ENCODE results near the gene LRRK1. TPM values are rescaled to one million over a fixed set of nuclear protein-coding genes. Genes with fewer than 3 reads are reported as not detected.

LRRK1 gene
- total RNA-seq, 1 donor from 2014 or later, result not detected

- peaks cover 22% of the 10 kb centered on the region for H3K4me1 Mint-ChIP-seq
- Histone ChIP-seq H3K4me2 (no peak overlapping the region), H3F3A (ENCODE audit: low read depth) (no peaks in the 10 kb centered on the region), H3K9ac (no peak overlapping the region), H3K4me1 (no peaks in the 10 kb centered on the region), H4K20me1 (ENCODE audit: low read depth) (no peaks in the 10 kb centered on the region), H2AFZ (replicated peaks) (no peak overlapping the region), H3K79me2 (ENCODE audit: low read depth) (no peaks in the 10 kb centered on the region), H3K36me3 (no peaks in the 10 kb centered on the region), H3K4me3 (no peak overlapping the region), H3K9me3 (ENCODE audit: low read depth) (no peaks in the 10 kb centered on the region), H3K27ac (no peak overlapping the region), H3K27me3 (no peaks in the 10 kb centered on the region)
- H3K27ac Mint-ChIP-seq, result no peak overlapping the region
- DNase-seq (ENCODE audit: low spot score), result no peak
- H3K4me3 Mint-ChIP-seq, result no peak overlapping the region
- TF ChIP-seq EZH2phosphoT487 (IDR thresholded peaks at IDR 0.05), result no peak
- TF ChIP-seq EZH2 (IDR thresholded peaks at IDR 0.05), result no peak
- TF ChIP-seq CTCF (IDR thresholded peaks at IDR 0.05), result no peak
- H3K27me3 Mint-ChIP-seq (ENCODE audit: insufficient read depth, low read depth), result peaks cover 2% of the 10 kb centered on the region
- peaks cover 8% of the 10 kb centered on the region for H3K9me3 Mint-ChIP-seq
- no peaks in the 10 kb centered on the region for H3K36me3 Mint-ChIP-seq
Observed at GRCh38 chr15:101026656-101027272, 107.6 kb downstream of the LRRK1 start.

DNA sequence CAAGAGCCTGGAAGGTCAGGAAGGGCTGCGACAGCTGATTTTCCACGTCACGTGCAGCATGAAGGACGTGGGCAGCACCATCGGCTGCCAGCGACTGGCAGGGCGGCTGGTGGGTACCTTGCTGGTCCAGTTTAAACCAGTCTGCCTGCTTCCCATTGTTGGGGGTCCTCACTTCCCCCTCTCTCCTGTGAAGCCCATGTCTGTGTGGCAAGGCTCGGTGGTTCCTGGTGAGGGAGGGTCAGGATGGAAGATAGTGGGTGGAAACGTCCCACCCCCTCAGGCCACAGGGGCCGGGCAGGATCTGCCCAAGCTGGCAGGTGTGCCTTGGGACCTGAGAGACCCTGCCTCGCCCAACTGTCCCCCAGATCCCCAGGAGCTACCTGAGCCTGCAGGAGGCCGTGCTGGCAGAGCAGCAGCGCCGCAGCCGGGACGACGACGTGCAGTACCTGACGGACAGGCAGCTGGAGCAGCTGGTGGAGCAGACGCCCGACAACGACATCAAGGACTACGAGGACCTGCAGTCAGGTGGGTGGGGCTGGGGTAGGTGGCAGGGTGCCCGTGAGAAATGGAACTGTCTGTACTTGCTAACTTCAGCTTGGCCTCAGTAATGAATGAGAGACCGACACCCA lies 108.2 kb downstream of the LRRK1 start:
- Mint-ChIP-seq H3K4me3 (peak overlapping the region; percentile 49), H3K36me3 (no peaks in the 10 kb centered on the region), H3K27ac (peak overlapping the region; percentile 44), H3K4me1 (peaks cover 22% of the 10 kb centered on the region), H3K9me3 (peaks cover 8% of the 10 kb centered on the region), H3K27me3 (ENCODE audit: insufficient read depth, low read depth) (peaks cover 2% of the 10 kb centered on the region)
- Histone ChIP-seq H3K27ac (no peak overlapping the region), H3K4me3 (no peak overlapping the region), H2AFZ (replicated peaks) (no peak overlapping the region), H3K79me2 (ENCODE audit: low read depth) (no peaks in the 10 kb centered on the region), H3F3A (ENCODE audit: low read depth) (no peaks in the 10 kb centered on the region), H3K9ac (no peak overlapping the region), H3K36me3 (no peaks in the 10 kb centered on the region), H4K20me1 (ENCODE audit: low read depth) (no peaks in the 10 kb centered on the region), H3K9me3 (ENCODE audit: low read depth) (no peaks in the 10 kb centered on the region), H3K4me1 (no peaks in the 10 kb centered on the region), H3K4me2 (no peak overlapping the region), H3K27me3 (no peaks in the 10 kb centered on the region)
- no peak for DNase-seq (ENCODE audit: low spot score)
- no peak for TF ChIP-seq CTCF (IDR thresholded peaks at IDR 0.05)
- no peak for TF ChIP-seq EZH2phosphoT487 (IDR thresholded peaks at IDR 0.05)
- no peak for TF ChIP-seq EZH2 (IDR thresholded peaks at IDR 0.05)

DNA sequence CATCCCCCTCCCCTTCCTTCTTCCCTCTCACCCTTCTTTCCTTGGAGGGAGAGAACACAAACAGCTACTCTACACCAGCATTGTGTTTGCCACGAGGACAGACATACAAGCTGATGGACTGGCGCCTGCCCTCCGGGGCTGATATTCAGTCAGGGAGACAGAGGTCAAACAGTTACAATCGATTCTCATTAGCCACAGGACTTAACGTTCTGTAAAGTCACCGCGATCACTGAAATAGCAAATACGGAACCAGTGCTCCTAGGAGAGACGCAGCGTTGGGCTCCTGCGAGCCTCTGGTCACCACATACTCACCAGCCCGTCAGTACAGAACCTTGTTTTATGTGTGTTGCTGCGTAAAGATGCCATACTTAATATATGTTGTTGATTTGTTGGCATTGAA lies 108.8 kb downstream of the LRRK1 start:
- no peak for DNase-seq (ENCODE audit: low spot score)
- no peaks in the 10 kb centered on the region for H3K27me3 ChIP-seq
- peaks cover 22% of the 10 kb centered on the region for H3K4me1 Mint-ChIP-seq
- H3K27me3 Mint-ChIP-seq (ENCODE audit: insufficient read depth, low read depth), result peaks cover 2% of the 10 kb centered on the region
- peaks cover 11% of the 10 kb centered on the region for H3K9me3 Mint-ChIP-seq
- H3K27ac ChIP-seq, result no peak overlapping the region
- H3K4me2 ChIP-seq, result no peak overlapping the region
- H3K4me3 ChIP-seq, result no peak overlapping the region
- H3F3A ChIP-seq (ENCODE audit: low read depth), result no peaks in the 10 kb centered on the region
- H3K9ac ChIP-seq, result no peak overlapping the region
- TF ChIP-seq CTCF (IDR thresholded peaks at IDR 0.05) (no peak), EZH2phosphoT487 (IDR thresholded peaks at IDR 0.05) (no peak), EZH2 (IDR thresholded peaks at IDR 0.05) (no peak)
- H3K36me3 Mint-ChIP-seq, result no peaks in the 10 kb centered on the region
- no peaks in the 10 kb centered on the region for H3K4me1 ChIP-seq
- H3K79me2 ChIP-seq (ENCODE audit: low read depth), result no peaks in the 10 kb centered on the region
- H3K9me3 ChIP-seq (ENCODE audit: low read depth), result no peaks in the 10 kb centered on the region
- no peaks in the 10 kb centered on the region for H3K36me3 ChIP-seq
- H4K20me1 ChIP-seq (ENCODE audit: low read depth), result no peaks in the 10 kb centered on the region
- H3K4me3 Mint-ChIP-seq, result peak overlapping the region; percentile 49
- no peak overlapping the region for H2AFZ ChIP-seq (replicated peaks)
- H3K27ac Mint-ChIP-seq, result peak overlapping the region; percentile 44

All from neural progenitor cell (in vitro differentiated cells).